Umbilical cord (tissue), 2 donors: ENCODE data around the gene TM9SF3. TPM values are rescaled to one million over a fixed set of nuclear protein-coding genes. Genes with fewer than 3 reads are reported as not detected.
A peak's percentile ranks its signal among the peaks of the same experiment; 100 is the strongest.

Experiments
- DNase-seq: peaks from one replicate; pipeline ENCODE4 v3.0.0-alpha.2; 2015; ENCODE audit warnings: low spot score
- total RNA-seq: library from RNA; depleted of rRNA; stranded (reverse); fragments of >200 nt; gene quantifications from one replicate; pipeline ENCODE4 v1.2.3, GENCODE V29; 2014; ENCODE audit warnings: low replicate concordance; ENCODE audit not compliant: insufficient read depth

TM9SF3 gene
- total RNA-seq, 1 donor from 2014 or later = 159 TPM

DNA sequence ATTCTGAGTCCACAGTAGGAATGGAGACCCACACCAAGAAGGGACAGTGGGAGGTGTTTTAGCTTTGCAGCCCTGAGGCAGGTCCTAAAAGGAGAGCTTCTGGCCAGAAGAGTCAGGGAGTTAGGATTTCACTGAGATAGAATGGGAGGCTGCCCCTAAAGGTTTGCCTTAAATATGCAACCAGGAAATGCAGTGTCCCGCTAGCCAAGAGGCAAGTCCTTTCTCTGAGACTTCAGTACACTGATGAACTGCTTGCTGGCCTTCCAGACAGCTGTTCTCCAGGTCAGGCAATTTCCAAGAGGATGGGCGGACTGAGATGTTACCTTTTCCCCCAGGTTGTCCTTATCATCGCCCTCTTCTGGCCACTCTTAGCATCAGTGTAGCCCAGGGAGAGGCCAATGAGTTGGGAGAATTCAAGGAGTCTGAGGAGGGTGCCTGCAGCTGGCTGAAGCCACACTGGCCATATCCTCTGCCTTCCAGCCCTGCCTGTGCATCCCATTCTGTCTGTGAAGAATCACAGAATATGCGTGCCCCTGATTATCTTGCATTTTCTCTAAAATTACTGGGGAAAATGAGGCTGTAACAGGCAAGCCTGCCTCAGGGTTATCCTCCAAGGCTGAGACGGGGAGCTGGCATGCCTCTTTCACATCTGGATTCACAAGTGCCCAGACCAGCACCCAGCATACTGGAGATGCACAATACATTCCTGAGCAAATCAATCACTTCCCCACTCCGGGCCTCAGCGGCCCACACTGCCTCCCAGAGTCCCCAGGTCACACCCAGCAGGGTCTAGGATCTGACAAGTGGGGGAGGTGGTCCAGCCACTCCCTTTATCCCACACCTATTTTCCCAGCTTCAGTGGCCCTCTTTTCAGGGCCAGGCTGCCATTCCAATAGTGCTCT is 75.5 kb downstream of the TM9SF3 start:
- peak; percentile 23 for DNase-seq

DNA sequence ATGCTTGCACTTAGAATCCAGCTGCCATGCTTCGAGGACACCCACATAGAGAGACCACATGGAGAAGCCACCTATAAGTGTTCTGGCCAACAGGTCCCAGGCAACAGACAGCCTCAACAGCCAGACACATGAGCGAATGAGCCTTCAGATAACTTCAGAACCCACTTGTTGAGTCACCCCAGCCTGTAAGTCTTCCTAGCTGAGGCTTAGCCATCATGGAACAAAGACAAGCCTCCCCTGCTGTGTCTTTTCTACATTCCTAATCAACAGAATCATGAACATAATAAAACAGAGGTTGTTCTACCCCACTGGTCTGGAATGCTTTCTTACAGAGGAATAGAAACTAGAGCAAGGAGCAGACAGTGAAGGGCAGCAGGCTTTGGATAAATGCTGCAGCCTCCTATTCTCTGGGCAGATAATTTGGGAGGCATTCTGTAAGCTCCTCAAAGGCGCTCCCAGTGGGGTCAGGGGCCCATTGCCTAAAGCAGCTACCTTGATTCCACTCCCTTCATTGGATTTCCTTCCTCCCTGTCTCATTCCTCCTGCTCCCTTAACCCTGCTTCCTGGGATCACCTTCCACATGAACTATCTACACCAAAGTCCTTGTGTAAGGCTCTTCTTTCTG is 77.7 kb downstream of the TM9SF3 start:
- no peak for DNase-seq

DNA sequence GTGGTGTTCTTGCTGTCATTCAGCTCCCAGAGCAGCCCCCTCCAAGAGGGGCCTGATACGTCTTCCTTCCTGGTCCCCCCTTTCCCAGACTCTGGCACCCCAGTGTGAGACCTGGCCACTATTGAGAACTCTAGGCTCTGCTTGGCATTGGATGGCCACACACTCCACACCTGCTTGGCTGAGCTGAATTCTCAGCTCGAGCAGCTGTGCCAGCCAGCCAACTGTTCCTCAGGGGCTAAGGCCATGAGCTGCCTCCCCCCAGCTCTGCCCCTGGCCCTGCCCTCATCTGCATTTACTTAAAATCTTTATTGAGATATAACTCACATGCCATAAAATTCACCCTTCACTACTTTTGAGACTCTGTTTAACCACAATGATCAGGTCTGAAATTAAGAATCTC is 79.8 kb downstream of the TM9SF3 start:
- no peak for DNase-seq

DNA sequence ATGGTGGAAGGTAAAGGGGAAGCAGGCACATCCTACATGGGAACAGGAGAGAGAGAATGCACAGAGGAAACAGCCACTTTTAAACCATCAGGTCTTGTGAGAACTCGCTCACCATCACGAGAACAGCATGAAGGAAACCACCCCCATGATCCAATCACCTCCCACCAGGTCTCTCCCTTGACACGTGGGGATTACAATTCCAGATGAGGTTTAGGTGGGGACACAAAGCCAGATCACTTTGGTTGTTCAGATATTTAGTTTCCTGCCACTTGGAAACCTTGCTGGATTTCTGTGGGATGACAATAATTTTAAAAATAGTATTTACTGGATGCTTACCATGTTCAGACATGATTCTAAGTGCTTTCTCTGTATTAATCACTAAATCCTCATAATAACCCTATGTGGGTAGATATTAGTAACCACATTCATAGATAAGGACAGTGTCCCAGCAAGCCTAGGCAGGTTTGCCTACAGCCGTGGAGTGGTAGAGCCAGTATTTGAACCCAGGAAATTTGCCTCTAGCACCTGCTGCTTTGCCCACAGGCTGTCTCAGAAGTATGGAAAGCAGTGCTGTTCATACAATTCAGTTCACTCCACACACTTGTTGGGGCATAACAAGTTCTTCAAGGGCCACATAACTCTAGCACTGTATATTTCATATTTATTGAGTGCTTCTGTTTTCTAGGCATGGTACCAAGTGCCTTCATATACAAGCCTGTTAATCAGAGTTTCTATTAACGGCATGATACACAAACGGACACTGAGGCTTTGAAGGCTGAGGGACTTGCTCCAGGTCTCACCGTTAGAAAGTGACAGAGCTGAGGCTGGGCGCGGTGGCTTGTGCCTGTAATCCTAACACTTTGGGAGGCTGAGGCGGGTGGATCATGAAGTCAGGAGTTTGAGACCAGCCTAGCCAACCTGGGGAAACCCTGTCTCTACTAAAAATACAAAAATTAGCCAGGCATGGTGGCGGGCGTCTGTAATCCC is 81.4 kb downstream of the TM9SF3 start:
- DNase-seq = peak; percentile 36

DNA sequence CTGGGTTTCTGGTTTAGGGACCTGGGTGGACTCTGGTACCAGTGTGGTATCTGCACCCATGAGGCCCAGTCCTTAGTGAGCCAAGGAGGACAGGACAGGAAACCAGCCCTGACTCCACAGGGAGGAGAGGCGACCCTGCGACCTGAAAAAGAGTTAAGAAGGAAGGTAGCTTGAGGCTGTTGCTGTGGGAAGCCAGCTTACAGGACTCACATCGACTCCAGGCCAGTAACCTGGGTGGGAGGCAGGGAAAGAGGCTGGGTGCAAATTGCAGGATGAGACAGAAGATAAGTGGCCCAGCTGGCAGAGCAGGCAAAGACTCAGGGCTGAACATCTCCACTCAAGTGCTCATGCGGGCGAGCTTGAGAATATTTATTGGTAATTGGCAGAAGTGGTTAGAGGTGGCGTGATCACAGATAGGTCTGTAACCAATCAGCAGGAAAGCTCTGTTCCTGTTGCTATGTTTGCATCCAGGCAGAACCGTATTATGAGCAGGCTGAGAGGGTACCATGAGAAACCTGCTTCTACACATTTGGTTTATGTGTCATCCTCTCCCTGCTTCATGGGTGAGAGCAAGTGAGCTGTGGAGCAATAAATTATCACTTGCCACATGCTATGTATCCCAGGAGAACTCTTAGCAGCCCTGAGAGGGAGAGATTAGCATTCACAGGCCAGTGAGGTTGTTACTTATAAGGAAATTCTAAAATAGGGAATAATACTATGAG is 84.1 kb downstream of the TM9SF3 start:
- DNase-seq = no peak

DNA sequence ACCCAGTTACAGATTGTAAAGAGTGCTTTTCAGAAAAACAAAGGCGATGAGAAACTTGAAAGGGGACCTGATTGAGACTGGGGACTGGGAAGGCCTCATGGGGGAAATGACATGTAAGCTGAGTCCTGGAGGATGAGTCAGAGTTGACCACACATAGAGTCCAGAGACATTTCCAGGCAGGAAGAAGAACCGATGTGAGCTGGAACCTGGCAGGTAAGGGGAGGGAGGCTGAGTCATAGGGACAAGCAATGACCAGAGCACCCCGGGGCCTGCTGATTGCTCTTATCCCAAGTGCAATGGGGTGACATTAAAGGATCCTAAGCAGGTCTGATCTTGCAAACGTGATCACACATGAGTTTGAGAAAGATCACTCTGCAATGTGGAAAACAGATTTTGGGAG is 84.8 kb downstream of the TM9SF3 start:
- no peak for DNase-seq

DNA sequence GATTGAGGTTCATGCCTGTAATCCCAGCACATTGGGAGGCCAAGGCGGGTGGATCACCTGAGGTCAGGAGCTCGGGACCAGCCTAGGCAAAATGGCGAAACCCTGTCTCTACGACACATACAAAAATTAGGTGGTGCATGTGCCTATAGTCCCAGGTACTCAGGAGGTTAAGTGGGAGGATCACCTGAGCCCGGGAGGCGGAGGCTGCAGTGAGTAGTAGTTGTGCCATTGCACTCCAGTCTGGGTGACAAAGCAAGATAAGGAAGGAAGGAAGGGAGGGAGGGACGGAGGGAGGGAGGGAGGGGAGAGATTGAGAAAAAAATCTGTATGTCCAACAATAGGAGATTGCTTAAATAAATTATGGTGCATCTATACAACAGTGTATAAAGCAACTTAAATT is 86.3 kb downstream of the TM9SF3 start:
- DNase-seq = no peak

DNA sequence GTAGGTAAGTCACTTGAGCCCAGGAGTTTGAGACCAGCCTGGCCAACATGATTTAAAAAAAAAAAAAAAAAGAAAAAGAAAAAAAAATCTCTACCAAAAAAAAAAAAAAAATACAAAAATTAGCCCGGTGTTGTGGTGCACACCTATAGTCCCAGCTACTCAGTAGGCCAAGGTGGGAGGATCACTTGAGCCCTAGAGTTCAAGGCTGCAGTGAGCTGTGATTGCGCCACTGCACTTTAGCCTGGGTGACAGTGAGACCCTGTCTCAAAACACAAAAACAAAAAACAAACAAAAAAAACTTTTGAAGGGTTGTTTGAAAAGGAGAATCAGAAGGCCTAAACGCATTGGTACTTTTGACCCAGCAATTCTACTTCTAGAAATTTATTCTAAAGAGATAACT is 86.8 kb downstream of the TM9SF3 start:
- DNase-seq = no peak

DNA sequence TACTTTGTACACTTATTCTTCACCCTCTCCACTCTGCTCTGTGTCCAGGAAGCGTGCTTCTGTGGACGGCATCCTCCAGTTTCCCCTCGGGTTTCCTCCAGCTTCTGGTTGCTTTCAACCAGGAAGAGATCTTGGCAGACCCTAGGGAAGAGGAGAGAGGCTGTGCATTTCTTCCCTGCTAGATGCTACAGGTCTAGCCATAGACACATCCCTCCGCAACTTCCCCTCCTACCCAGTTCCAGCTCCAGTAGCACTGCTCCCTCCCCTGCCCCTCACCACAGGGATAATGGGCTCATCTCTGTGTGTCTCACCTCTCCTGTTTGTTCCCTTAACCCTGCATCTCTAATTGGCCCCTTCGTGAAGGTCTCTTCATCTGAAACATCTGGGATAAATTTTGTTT is 89.4 kb downstream of the TM9SF3 start:
- no peak for DNase-seq

DNA sequence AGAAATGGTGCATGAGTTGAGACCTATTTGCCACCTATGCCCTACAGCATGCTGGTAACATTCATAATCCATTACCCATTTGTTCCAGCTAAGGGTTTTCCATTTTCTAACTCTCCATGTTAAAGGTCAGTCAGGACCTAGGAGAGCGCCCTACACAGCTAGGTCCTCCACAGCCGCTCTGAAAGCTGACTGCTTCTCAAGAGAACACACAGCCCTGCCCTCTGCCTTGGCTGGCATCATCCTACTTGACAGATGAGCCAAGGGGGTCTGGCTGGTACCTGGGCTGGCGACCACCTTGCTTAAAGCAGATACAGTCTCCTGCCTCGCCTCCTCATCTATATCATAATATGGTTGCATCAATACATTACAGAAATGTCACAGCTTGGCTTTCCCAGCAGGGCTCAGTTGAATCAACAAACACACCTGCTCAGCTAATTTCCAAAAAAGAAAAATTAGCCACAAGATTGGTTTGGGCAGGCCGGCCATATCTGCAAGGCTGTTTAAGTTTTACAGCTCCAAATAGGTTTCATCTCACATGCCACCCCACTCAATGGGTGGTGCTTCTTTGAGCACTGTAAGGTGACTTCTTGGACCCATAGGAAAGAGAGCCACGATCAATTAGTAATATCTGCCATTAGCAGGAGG is 90.4 kb downstream of the TM9SF3 start:
- DNase-seq = peak; percentile 35

DNA sequence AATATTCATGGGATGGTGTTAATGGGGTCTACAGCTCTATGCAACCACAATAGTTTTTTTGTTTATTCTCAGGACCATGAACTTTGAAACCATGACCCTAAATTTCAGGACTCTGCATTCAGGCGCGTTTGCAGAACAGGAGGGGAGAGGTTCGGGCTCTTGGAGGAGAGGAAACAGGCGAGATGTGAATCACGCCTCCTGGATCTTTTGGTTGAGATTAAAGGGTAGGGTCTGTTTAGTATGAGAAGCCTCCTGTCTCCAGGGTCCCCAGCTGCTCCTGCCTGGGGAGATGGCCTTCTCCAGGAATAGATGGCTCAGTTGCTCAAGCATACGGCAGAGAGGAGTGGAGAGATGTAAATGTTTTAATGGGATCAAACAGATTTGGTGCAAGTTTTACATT is 91.3 kb downstream of the TM9SF3 start:
- no peak for DNase-seq

DNA sequence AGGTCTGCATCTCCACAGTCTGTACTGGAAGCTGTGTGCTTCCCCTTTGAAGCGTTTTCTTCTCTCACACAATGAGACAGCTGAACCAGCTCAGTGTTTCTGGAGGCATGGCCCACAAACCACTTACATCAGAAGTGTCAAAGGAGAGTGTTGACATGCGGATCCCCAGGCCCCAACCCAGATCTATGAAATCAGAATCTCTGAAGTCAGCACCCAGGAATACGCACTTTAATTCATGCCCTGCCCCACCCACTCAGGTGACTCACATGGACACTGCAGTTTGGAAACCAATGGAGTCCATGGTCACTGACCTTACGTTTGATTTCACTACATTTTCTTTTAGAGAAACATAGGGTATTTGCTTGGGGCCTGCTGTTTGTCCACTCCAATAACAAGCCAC is 92.1 kb downstream of the TM9SF3 start:
- DNase-seq = no peak

DNA sequence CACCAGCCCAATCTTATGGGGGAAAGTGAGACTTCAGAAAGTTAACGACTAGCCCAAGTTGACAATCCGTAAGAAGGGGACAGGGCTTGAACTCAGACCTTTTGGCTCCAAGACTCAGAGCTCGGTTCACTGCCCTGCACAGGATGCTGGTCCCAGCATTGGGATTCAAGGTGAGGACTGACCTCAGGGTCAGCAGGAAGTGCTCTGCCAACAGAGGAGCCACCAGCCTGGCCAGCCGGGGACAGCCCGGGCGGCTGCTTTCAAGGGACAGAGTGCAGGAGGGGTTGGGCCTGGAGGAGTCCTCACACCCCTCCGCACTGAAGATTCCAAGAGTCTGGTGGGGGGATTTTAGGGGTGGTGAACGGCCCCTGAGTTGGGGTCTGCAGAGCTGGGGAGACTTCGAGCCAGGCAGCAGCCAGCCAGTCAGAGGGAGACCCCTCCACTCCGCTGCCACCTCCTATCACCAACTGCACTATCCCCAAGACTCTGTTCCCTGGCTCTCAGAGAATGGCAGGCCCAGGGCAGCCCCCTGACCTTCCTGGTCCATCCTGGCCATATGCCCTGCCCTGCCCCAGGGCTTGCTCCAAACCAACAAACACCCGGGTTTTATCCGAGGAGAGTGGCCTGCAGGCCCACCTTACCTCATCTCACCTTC is 92.8 kb downstream of the TM9SF3 start:
- no peak for DNase-seq

DNA sequence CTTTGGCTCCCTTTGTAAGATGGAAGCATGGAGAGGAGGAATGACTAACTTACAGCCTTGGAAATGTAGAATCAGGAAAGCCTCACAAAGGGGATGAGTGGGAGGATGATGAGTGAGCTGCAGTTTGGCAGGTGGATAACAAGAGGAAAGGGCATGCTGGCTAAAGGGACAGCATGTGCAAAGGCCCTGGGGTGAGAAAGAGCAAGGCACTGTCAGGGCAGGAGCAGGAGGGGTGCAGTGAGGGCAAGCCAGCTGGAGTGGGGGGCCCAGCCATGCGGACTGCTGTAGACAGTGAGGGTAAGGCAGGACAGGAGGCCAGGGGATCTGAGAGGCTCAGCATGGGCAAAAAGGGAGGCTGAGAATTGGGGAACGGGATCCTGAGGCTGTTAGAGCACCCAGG is 93.6 kb downstream of the TM9SF3 start:
- DNase-seq = no peak

DNA sequence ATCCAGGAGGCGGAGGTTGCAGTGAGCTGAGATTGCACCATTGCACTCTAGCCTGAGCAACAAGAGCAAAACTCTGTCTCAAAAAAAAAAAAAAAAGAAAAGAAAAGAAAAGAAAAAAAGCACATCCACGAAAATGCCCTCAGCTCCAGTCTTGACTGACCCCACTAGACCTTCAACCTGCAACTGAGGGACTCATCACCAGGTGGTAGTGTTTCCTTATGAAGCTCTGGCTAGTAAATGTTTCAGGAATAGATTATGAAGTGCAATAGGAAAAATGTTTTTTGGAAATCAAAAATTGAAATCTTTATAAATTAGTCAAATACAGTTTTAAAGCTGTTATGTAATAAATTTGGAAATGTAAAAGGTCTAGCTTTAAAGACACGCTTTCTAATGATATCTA is 95.5 kb downstream of the TM9SF3 start:
- no peak for DNase-seq

DNA sequence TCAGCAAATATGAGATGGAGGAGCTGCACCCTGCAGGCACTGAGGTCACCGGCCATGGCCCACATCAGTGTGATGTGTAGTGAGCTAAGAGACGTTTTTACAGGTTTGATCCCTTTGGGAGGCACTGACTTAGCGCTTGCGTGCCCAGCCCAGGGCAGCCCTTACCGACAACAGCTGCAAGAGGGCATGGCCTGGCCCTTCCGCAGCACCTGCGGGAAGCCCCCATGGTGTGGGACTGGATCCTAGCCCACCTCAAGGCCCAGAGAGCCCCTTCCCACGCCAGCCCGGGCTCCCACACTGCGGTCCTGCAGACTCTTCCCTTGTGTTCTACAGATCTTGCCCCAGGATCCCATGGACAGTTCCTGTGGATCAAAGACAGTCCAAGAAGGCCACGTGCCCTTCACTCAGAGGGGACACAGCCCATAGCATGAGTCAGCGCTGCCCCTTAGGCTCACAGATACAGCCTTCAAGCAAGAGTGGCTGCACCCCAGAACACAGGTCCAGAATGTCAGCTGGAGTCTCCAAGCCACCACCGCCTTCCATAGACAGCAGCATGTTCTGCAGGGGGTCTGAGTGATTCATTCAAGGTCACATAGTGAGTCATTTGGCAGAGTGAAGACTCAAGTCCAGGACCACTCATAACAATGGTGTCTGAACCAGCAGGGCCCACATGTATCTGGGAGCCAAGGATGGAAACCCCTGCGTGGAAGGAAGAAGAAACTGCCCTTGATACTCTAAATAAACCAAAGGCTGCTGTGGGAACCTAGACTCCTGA is 98.5 kb downstream of the TM9SF3 start:
- DNase-seq = no peak

DNA sequence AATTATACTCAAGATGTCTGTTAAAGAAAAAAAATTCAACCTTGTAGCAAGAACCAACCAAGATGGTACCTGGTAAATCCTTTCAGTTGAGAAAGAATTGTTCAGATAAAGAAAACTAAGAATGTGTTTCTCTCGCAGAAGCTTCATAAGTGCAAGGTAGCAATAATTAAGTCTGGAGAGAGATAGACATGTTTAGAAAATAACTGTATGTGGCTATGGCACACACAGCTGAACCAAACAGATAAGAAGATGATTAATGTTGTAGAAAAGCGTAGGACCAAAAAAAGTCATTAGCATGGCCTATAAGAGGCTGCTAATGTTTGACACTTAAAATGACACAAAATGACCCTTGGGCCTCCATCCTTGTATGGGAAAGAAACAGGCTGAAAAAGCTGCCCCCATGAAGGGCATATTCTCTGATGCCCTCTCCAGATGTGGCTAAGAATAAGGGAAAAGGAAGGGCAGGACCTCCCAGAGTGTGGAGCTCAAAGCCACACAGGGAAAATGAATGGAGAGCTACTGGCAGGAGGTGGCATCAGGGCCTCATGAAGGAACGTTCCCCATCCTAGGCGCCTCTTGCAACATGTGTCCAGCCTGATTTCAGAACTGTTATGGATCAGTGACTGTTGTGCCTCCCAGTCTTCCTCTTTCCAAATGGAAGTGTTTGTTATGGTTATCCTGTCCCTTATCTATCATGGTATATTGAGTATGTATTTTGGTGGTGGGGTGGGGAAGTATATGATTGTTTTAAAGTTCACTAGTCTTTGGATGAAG is 103.8 kb downstream of the TM9SF3 start:
- no peak for DNase-seq

DNA sequence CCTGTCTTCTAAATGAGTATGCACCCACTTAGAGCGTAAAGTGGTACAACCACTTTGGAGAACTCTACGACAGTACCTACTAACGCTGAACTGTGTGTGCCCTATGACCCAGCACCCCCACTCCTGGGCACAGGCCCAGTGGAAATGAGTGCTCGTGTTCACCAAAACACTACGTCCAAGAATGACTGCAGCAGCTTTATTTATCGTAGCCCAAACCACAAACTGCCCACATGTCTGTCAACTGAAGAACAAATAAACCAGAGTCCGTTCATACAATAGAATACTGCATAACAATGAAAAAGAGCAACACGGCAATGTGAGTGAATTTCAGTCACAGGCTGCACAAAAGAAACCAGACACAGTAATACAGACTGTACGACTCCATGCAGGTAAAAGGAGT is 108.5 kb downstream of the TM9SF3 start:
- no peak for DNase-seq

DNA sequence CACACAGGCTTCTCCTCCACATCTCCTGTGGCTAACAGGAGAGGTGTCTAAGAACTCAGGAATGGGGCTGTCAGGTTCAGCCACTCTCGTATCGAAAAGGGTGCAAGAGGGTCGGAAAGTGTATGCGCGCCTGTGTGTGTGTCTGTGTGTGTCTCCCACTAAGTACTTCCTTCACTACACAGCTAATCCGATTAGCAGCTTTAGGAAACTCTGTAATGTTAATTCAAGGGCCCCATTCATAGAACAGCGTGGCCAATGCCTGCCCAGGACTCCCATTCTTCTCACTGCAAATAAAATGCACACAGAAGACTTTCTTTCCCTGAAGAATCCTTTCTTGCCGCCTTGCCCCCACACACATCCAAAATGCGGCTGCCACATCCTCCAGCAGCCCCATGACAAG is 112.9 kb downstream of the TM9SF3 start:
- DNase-seq = no peak
